HG03469 (cell line): ENCODE data around the gene HLA-DMB.

Experiments
- ATAC-seq: cut with Tn5 transposase; IDR thresholded peaks from one replicate; pipeline ENCODE4 v1.9.1; 2021; ENCODE audit warnings: mild to moderate bottlenecking, moderate library complexity, moderate number of reproducible peaks; ENCODE audit not compliant: unreplicated experiment

Gene HLA-DMB

GRCh38 chr6:32940656-32941213 lies at the start of gene HLA-DMB:
Gene HLA-DMB (minus strand): TSS chr6:32941028. CDS start chr6:32940807, 221 bp downstream.
- ATAC-seq, result peak; percentile 50

DNA sequence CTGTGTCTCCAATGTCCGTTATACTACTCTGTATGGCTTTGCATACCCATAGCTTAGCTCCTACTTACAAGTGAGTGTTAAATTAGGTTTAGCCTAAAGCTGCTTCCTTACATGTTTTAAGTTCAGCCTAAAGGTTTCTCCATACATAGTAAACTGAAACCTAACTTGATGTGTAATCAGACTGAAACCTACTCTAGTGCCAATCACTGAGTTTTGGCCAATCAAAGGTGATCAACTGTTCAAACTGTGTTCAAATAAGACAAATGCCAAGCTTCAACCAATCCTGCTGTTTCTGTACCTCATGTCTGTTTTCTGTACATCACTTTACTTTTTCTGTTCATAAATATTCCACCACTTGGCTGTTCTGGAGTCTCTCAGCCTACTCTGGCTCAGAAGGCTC lies 48.5 kb upstream of the HLA-DMB start:
- ATAC-seq, result no peak

GRCh38 chr6:32984622-32985389 lies 44.0 kb upstream of the HLA-DMB start:
- no peak for ATAC-seq

DNA sequence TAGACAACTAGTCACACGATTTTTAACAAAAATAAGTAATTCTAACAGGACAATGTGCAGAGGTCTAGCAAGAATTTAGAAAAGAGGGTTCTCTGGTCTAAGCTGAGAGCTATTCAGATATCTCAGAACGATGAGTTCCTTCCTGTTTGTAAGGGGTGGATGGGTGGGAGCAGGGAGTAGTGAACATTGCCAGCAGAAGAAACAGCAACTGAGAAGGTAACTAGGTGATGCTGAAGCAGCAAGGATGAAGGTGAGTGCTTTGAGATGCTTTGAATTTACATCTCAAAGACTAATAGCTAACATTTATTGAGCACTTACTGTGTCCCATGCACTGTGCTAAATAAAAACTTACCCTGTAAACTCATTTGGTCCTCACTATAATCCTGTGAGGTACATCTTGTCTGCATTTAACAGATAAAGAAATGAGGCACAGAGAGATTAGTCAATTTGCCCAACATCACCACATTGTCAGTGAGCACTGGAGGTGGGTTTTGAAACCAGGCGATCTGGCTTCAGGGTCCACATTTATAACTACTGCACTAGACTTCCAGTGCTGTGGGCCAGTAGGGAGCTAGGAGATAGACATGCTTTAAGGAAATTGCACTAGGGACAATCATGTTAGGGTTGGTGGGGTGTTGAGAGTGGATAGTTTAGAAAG lies 43.3 kb upstream of the HLA-DMB start:
- no peak for ATAC-seq

DNA sequence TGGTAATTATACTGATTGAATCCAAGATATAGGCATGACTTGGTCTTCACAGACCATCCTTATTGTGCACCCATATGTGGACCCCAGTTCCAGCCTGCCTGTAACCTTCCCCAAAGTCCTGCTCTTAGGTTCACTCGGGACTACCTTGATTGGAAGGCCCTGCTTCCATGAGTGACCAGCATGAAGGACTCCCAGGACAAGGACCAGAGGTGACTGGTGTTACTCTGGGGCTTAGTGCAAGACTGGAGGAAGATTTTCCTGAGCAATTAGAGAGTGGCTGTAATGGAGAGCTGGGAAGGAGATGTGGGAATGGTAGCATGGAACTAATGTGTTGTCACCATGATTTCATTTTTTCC lies 42.6 kb upstream of the HLA-DMB start:
- ATAC-seq, result no peak

DNA sequence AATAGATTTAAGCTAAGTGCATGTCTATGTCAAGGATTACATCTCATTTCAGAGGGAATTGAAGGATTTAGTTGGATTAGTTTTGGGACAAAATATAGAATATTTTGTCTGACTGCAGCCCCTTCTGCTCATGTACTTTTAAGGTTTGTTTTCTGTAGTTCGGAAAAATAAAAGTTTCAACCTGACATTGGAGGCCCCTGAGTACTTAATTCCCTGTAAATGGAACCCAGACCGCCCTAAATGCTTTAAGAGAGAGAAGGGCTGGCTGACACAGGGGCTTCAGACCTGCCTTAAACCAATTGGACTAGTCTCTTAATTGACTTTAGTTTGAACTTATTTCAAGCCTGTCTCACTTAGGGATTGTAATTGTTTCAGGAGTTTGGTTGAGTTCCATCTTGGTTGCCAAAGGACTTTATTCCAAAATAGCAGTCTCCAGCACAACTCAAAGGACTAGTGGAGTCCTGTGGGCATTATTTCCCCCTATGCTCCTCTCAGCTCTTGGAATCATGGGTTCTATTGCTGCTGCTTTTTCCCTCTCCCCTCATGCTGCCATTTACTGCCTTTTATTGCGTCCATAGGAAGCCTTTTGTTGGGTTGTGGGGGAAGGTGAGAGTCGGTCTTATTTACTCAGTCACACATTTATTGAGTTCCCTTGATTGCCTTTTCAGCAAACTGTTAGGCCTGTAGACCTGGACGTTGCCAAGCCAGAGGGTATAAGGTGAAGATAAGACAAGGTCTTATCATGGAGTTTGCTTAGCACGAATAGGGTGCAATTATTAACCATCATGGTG lies 42.1 kb upstream of the HLA-DMB start:
- ATAC-seq, result no peak

- no peak for ATAC-seq
These were observed 41.4 kb upstream of the HLA-DMB start for GRCh38 chr6:32982084-32982701.

DNA sequence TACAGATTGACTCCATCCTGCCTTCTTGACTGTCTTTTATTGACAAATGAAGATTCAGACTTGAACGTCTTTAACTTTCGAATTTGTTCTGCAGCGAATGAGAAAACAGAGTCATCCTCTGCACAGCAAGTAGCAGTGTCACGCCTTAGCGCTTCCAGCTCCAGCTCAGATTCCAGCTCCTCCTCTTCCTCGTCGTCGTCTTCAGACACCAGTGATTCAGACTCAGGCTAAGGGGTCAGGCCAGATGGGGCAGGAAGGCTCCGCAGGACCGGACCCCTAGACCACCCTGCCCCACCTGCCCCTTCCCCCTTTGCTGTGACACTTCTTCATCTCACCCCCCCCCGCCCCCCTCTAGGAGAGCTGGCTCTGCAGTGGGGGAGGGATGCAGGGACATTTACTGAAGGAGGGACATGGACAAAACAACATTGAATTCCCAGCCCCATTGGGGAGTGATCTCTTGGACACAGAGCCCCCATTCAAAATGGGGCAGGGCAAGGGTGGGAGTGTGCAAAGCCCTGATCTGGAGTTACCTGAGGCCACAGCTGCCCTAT lies 39.7 kb upstream of the HLA-DMB start:
- no peak for ATAC-seq

- no peak for ATAC-seq
These were observed 39.1 kb upstream of the HLA-DMB start for GRCh38 chr6:32979720-32980487.

DNA sequence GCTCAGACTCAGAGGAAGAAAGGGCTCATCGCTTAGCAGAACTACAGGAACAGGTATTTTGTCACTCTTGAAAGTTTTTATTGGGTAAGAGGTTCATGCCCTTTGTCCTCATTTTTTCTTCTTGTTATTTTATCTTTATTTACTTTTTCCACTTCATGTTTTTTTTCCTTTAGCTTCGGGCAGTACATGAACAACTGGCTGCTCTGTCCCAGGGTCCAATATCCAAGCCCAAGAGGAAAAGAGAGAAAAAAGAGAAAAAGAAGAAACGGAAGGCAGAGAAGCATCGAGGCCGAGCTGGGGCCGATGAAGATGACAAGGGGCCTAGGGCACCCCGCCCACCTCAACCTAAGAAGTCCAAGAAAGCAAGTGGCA lies 37.1 kb upstream of the HLA-DMB start:
- ATAC-seq, result no peak

DNA sequence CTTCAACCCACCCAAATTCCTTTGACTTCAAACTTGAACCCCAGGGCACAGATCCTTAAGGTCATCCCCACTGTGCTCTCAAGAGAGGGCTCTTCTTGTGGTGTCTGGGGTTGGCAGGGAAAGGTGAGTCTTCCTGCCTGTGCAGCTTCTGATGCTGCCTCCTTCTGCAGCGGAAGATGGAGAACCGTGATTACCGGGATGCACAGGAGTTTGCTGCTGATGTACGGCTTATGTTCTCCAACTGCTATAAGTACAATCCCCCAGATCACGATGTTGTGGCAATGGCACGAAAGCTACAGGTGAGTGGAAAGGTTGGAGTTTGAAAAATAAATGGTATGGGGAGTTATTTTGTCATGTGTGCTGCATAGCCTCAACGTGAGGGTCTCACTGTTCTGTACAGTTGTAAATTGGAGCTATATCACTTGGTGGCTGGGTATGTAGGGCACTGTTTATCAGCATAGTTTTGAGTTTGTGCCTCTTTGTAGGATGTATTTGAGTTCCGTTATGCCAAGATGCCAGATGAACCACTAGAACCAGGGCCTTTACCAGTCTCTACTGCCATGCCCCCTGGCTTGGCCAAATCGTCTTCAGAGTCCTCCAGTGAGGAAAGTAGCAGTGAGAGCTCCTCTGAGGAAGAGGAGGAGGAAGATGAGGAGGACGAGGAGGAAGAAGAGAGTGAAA lies 36.6 kb upstream of the HLA-DMB start:
- no peak for ATAC-seq

GRCh38 chr6:32976334-32977069 lies 35.7 kb upstream of the HLA-DMB start:
- no peak for ATAC-seq

DNA sequence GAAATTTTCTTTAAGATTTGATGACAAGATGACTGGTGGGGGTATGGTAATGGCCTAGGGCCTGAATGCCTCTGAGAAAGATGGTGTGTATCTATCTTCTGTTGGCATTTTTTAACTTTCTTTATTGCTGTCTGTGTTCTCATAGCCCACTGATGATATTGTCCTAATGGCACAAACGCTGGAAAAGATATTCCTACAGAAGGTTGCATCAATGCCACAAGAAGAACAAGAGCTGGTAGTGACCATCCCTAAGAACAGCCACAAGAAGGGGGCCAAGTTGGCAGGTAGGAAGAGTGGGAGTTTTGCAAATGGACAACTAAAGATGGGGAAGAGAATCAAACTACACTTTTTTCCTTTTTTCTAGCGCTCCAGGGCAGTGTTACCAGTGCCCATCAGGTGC lies 35.1 kb upstream of the HLA-DMB start:
- no peak for ATAC-seq

DNA sequence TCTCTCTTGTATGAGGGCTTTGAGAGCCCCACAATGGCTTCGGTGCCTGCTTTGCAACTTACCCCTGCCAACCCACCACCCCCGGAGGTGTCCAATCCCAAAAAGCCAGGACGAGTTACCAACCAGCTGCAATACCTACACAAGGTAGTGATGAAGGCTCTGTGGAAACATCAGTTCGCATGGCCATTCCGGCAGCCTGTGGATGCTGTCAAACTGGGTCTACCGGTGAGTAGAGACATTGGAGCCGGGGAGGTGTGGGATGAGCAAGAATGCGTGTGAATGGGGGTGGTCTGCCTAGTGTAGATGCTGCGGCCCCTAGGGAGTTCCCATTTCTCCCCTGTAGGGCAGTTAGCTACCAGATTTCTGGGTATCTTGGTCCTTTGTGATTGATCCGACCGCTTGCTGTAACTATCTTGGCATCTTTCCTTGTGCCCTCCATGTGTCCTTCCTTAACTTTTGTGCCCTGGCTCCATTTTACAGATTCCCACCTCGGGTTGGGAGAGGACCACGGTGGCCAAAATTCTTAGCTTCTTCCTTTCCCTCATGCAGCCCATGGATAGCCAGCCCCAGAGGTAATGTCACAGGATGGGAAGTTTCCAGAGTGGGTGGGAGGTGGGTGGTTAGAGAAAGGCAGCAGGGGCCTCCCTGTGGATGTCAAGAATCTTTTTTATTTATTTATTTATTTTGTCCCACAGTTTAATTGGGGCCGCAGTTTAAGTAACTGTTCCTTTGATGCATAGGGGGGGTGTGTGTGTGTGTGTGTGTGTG lies 33.9 kb upstream of the HLA-DMB start:
- no peak for ATAC-seq

DNA sequence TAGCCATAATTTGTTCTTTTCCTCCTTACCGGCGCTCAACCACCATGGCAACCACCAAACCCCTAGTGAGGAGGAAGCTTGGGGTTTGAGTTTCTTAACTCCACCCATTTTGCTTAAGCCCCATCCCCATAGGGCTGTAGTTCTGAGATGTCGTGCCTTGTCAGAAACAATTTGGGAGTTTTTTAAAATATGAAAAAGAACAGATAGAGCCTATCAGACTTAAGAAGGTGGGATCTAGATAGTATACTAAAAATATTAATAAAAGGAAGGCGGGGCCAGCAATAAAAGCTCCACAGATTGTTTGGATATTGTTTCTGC lies 33.1 kb upstream of the HLA-DMB start:
- no peak for ATAC-seq

DNA sequence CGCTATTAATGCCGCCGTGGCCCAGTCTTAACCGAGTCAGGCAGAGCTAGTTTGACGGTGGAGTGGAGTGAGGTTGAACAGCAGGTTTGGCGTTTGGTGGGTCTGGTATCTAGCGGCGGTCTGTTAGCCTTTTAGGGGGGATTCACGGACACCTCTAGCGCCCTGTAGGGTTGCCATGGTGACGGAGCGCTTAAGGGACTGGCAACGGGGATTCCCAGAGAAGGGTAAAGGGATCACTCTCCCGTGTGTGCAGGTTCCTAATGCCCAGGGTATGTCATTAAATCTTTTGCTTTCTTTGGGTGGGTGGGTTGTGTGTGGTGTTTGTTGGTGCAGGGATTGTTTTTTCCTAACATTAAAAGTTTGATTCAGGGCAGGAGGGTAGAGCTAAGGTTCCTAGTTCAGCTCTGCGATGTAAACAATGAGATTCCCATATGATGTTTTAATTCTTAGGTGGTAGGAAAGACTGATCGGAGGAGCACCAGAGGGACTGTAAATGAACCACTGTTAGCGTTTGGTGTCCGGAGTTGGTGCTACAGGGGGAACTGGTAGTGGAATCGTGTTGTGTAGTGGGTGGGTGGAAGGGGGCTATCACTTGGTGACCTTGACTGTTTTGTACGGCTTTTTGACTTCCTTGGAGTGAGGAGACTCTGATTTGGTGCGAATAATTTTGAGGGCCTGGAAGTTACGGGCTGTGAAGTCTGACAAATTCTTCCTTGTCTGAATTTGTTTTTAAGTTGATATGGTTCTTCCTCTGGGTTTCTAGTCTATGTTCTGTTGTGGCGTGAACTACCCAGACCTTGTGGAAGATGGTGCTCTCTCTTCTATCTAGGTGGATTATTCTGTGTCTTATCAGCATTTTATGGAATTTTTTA lies 32.6 kb upstream of the HLA-DMB start:
- no peak for ATAC-seq
